K562 (cell line): ENCODE measurements around the gene EHMT2. TPM values are rescaled to one million over a fixed set of nuclear protein-coding genes. Genes with fewer than 3 reads are reported as not detected.

Experiments
- CBX3 ChIP-seq, 2 experiments: IDR thresholded peaks; 1 replicate in 1 of 2; 2 replicates in 1 of 2; pipeline ENCODE4 v1.6.1; 2012; ENCODE audit warnings: inconsistent platforms in 2 of 2, low read length in 2 of 2, borderline replicate concordance in 1 of 2, control low read depth in 1 of 2
- CEBPZ ChIP-seq: fragments of 150-350 bp; IDR thresholded peaks from 2 replicates; pipeline ENCODE4 v1.6.1; 2014; ENCODE audit warnings: low read depth, mild to moderate bottlenecking, low read length, borderline replicate concordance
- ETV6 ChIP-seq, 3 experiments: fragments of 150-350 bp in 1 of 3; sonication (generic) in 1 of 3; formaldehyde crosslinking in 1 of 3; IDR thresholded peaks; 2 replicates each; pipeline versions ENCODE4 v1.6.1 to v1.8.0; 2014 to 2022; ENCODE audit warnings: borderline replicate concordance in 2 of 3, low read depth in 2 of 3, antibody characterized with exemption in 1 of 3, low read length in 1 of 3, mild to moderate bottlenecking in 1 of 3, missing genetic modification reagents in 1 of 3
- ID3 ChIP-seq, 2 experiments: fragments of 250-450 bp in 1 of 2; fragments of 450-650 bp in 1 of 2; sonication (Bioruptor Pico) in 1 of 2; IDR thresholded peaks; 2 replicates each; pipeline versions ENCODE4 v1.6.1 to v1.8.0; 2016 to 2021; ENCODE audit warnings: mild to moderate bottlenecking in 2 of 2, moderate library complexity in 2 of 2, missing compliant biosample characterization in 1 of 2, missing genetic modification characterization in 1 of 2
- MEF2A ChIP-seq: IDR thresholded peaks from 2 replicates; pipeline ENCODE4 v1.6.1; 2011; ENCODE audit warnings: low read depth, mild to moderate bottlenecking, low read length, moderate library complexity; ENCODE audit not compliant: control insufficient read depth
- NKRF ChIP-seq: fragments of 450-650 bp; IDR thresholded peaks from 2 replicates; pipeline ENCODE4 v1.6.1; 2016; ENCODE audit warnings: borderline replicate concordance
- PHF21A ChIP-seq: fragments of 450-650 bp; IDR thresholded peaks from 2 replicates; pipeline ENCODE4 v1.6.1; 2017; ENCODE audit warnings: low read depth, borderline replicate concordance
- SNRNP70 ChIP-seq: fragments of 200-400 bp; formaldehyde crosslinking; optimal IDR thresholded peaks from 2 replicates; pipeline ENCODE3; 2017; ENCODE audit warnings: low read depth, low read length
- STAT5B ChIP-seq: fragments of 250-450 bp; sonication (Bioruptor Pico); IDR thresholded peaks from 2 replicates; pipeline ENCODE4 v1.8.0; 2021; ENCODE audit warnings: mild to moderate bottlenecking, inconsistent platforms
- TGIF2 ChIP-seq: sonication (generic); formaldehyde crosslinking; IDR thresholded peaks from 2 replicates; pipeline ENCODE4 v1.8.1; 2022; ENCODE audit warnings: mild to moderate bottlenecking, missing genetic modification reagents, moderate library complexity
- ZBTB49 ChIP-seq: sonication (generic); formaldehyde crosslinking; IDR thresholded peaks from 2 replicates; pipeline ENCODE4 v1.8.0; 2022; ENCODE audit warnings: missing genetic modification reagents, mild to moderate bottlenecking, borderline replicate concordance
- ZNF384 ChIP-seq: IDR thresholded peaks from 2 replicates; pipeline ENCODE4 v1.6.1; 2012; ENCODE audit warnings: low read depth, low read length, improper control_type of control experiment
- ZNF444 ChIP-seq: fragments of 250-450 bp; sonication (Bioruptor Pico); IDR thresholded peaks from 2 replicates; pipeline ENCODE4 v1.4.0; 2020; ENCODE audit warnings: mild to moderate bottlenecking, moderate library complexity
- ZNF551 ChIP-seq: fragments of 250-450 bp; sonication (Bioruptor Pico); IDR thresholded peaks from 2 replicates; pipeline ENCODE4 v1.5.0; 2021; ENCODE audit warnings: mild to moderate bottlenecking, moderate library complexity
- ZNF561 ChIP-seq: fragments of 450-650 bp; formaldehyde crosslinking; conservative IDR thresholded peaks from 2 replicates; pipeline ENCODE4 v1.4.0; 2020; ENCODE audit warnings: mild to moderate bottlenecking, moderate library complexity
- ZNF76 ChIP-seq: fragments of 250-450 bp; sonication (Bioruptor Pico); IDR thresholded peaks from 2 replicates; pipeline ENCODE4 v1.4.0; 2020; ENCODE audit warnings: mild to moderate bottlenecking, moderate library complexity, borderline replicate concordance
- polyA plus RNA-seq, 8 experiments: library from polyadenylated mRNA; depleted of rRNA in 4 of 8; stranded (reverse) in 5 of 8; unstranded in 3 of 8; fragments of >200 nt; fragmentation: Nextera tagmentation in 2 of 8; fragmentation: Illumina TruSeq in 1 of 8; extraction: Ambion mirVana in 2 of 8; extraction: Trizol in 1 of 8; gene quantifications; 2 replicates each; pipeline versions ENCODE4 v1.2.1 to v1.2.3, GENCODE V29; 2011 to 2014; ENCODE audit warnings: inconsistent platforms in 1 of 8, missing spikeins in 1 of 8
- total RNA-seq, 7 experiments: library from RNA; depleted of rRNA in 6 of 7; stranded (reverse); fragments of >200 nt in 6 of 7; fragmentation: Illumina TruSeq in 2 of 7; extraction: Trizol in 2 of 7; gene quantifications; 2 replicates each; pipeline versions ENCODE4 v1.2.1 to v1.2.3, GENCODE V29; 2011 to 2021; ENCODE audit warnings: low replicate concordance in 1 of 7

EHMT2 gene
- total and polyA plus RNA-seq, 9 of the 15 experiments (the other 6 are each of a cell fraction or from before 2014, with no cell fraction given): 2.1 to 63.8 (median 38.5) TPM

- peak; percentile 93 for TF ChIP-seq NKRF
- peak in 1 of 2 experiments; percentile 49; a peak in 1 of 4 replicates for TF ChIP-seq ETV6 (IDR thresholded peaks at IDR 0.05; ENCODE audit: borderline replicate concordance in 1 of 2, low read depth in 2 of 2, low read length in 1 of 2)
- TF ChIP-seq ETV6 (CRISPR knock-in tag; IDR thresholded peaks at IDR 0.05; ENCODE audit: borderline replicate concordance): peak; percentile 47; the same call in 1 of the 2 replicates
- TF ChIP-seq ID3 (CRISPR knock-in tag; IDR thresholded peaks at IDR 0.05): 0 out of 2 replicates have a peak, but pooled peaks have one; percentile 65
- peak; percentile 59 for TF ChIP-seq ID3 (tag; IDR thresholded peaks at IDR 0.05)
- TF ChIP-seq STAT5B (CRISPR knock-in tag): no peak
- peak in 1 of 2 experiments; percentile 46; a peak in 1 of 3 replicates for TF ChIP-seq CBX3 (IDR thresholded peaks at IDR 0.05; ENCODE audit: borderline replicate concordance in 1 of 2, low read length in 2 of 2)
- peak; percentile 95; the same call in 1 of the 2 replicates for TF ChIP-seq ZBTB49
- peak; percentile 73 for TF ChIP-seq ZNF444 (CRISPR knock-in tag)
- TF ChIP-seq ZNF384: no peak; the same call in 1 of the 2 replicates
- no peak for TF ChIP-seq PHF21A
- no peak for TF ChIP-seq ZNF551 (CRISPR knock-in tag)
- peak; percentile 93 for TF ChIP-seq TGIF2 (CRISPR knock-in tag)
- TF ChIP-seq SNRNP70: no peak
- peak; percentile 94 for TF ChIP-seq ZNF76 (CRISPR knock-in tag)
- TF ChIP-seq MEF2A: no peak
- TF ChIP-seq CEBPZ: 0 out of 2 replicates have a peak, but pooled peaks have one; percentile 11
- peak; percentile 77 for TF ChIP-seq ZNF561
These were observed 62.9 kb downstream of the EHMT2 start (continued) for GRCh38 chr6:31834367-31835250.
